Stimulated activated CD8-positive, alpha-beta memory T cell treated with anti-CD3 and anti-CD28 coated beads, Interleukin-15, amount 100 ng/mL, for 24 hours (primary cell): ENCODE data around the gene NECTIN2.
A peak's percentile ranks its signal among the peaks of the same experiment; 100 is the strongest.
"Not testable (repeated sequence)": the region's sequence is repeated elsewhere in the genome, so short reads cannot be mapped to it uniquely, and the experiment has no call there.

Experiments used
- DNase-seq: peaks from one replicate; pipeline ENCODE4 v3.0.0-alpha.2; 2020; ENCODE audit warnings: low read depth

Gene NECTIN2

DNA sequence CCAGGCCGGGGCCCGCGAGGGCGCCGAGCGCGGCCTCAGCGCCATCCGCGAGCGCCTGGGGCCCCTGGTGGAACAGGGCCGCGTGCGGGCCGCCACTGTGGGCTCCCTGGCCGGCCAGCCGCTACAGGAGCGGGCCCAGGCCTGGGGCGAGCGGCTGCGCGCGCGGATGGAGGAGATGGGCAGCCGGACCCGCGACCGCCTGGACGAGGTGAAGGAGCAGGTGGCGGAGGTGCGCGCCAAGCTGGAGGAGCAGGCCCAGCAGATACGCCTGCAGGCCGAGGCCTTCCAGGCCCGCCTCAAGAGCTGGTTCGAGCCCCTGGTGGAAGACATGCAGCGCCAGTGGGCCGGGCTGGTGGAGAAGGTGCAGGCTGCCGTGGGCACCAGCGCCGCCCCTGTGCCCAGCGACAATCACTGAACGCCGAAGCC, 62.8 kb downstream of the NECTIN2 start:
- DNase-seq: no peak

DNA sequence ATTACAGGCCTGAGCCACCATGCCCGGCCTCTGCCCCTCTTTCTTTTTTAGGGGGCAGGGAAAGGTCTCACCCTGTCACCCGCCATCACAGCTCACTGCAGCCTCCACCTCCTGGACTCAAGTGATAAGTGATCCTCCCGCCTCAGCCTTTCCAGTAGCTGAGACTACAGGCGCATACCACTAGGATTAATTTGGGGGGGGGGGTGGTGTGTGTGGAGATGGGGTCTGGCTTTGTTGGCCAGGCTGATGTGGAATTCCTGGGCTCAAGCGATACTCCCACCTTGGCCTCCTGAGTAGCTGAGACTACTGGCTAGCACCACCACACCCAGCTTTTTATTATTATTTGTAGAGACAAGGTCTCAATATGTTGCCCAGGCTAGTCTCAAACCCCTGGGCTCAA, 63.7 kb downstream of the NECTIN2 start:
- no peak for DNase-seq

DNA sequence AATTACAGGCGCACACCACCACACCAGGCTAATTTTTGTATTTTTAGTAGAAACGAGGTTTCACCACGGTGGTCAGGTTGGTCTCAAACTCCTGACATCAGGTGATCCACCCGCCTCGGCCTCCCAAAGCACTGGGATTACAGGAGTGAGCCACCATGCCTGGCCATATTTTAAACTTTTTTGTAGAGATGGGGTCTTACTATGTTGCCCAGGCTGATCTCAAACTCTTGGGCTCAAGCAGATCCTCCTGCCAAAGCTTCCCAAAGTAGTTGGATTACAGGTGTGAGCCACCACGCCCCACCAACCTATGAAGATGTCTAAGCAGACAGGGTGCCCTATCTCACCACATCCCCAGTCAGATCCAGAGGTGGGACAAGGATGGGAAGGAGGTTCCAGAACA, 65.8 kb downstream of the NECTIN2 start:
- not testable (repeated sequence) for DNase-seq

DNA sequence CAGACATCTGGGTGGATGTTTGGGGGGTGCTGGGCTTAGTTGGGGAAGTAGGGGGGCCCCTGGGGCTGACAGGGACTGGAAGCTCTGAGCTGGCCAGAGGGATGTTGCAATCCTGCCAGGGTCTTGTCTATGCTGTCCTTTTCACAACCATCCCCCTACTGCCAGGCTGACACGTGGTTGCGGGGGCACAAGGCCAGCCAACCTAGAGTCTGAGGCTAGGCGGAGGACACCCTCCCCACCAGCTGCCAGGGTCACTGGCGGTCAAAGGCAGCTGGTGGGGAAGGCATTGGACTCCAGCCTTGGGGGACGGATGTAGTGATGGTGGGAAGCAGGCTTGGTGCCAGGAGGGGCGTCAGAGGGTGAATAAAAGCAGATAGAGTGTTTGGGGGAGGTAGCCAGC, 66.8 kb downstream of the NECTIN2 start:
- DNase-seq: no peak

DNA sequence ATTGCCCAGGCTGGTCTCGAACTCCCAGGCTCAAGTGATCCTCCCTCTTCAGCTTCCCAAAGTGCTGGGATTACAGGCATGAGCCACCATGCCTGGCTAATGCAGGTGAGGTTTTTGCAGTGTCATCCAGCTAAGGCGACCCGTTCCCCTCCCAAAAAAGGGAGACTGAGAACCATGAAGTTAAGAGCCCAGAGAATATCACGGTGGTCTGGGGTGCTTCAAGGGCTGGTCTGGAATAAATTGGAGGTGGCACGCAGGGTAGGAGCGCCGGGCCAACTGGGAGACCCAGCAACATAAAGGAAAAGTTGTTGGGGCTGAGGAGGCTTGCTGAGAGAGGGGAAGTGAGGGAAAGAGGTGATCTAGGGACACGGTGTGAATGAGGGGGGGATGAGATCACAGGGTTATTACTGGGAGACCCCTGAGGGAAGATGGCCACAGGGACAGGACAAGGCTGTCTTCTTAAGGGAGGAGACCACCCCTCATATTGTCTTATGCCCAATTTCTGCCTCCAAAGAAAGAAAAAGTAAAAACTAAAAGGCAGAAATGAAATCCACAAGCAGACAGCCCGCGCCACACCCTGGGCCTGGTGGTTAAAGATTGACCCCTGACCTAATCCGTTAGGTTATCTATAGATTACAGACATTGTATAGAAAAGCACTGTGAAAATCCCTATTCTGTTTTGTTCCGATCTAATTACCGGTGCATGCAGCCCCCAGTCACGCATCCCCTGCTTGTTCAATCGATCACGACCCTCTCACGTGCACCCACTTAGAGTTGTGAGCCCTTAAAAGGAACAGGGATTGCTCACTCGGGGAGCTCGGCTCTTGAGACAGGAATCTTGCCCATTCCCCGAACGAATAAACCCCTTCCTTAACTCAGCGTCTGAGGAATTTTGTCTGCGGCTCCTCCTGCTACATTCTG, 67.7 kb downstream of the NECTIN2 start:
- not testable (repeated sequence) for DNase-seq

DNA sequence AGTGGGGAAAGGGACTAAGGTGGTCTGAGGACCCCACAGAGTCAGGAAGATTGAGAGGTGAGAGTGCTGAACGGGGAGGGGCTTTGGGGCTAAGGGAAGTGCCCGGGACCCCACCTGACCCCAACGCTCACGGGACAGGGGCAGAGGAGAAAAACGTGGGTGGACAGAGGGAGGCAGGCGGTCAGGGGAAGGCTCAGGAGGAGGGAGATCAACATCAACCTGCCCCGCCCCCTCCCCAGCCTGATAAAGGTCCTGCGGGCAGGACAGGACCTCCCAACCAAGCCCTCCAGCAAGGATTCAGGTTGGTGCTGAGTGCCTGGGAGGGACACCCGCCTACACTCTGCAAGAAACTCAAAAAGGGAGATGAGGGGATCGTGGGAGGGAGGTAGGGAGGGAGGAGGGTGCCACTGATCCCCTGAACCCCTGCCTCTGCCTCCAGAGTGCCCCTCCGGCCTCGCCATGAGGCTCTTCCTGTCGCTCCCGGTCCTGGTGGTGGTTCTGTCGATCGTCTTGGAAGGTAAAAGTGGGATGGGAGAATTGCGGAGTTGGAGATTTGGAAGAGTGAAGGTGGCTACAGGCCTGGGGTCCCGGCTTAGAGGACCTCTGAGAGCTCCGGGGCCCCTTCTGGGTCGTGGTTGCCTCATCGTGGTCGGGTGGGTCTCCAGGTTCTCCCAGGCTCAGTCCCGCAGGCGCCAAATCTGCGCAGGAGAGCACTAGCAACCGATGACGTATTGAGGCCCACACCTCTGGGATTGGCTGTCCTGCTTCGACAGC, 68.5 kb downstream of the NECTIN2 start, which contains the start of gene APOC1:
Gene APOC1, plus strand, starts transcription at position 176 of the 774 bp plus-strand sequence. Its CDS starts 284 bp downstream, at position 460.
- peak; percentile 35 for DNase-seq

DNA sequence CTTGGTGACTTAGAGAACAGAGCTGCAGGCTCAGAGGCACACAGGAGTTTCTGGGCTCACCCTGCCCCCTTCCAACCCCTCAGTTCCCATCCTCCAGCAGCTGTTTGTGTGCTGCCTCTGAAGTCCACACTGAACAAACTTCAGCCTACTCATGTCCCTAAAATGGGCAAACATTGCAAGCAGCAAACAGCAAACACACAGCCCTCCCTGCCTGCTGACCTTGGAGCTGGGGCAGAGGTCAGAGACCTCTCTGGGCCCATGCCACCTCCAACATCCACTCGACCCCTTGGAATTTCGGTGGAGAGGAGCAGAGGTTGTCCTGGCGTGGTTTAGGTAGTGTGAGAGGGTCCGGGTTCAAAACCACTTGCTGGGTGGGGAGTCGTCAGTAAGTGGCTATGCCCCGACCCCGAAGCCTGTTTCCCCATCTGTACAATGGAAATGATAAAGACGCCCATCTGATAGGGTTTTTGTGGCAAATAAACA, 78.2 kb downstream of the NECTIN2 start:
- no peak for DNase-seq

DNA sequence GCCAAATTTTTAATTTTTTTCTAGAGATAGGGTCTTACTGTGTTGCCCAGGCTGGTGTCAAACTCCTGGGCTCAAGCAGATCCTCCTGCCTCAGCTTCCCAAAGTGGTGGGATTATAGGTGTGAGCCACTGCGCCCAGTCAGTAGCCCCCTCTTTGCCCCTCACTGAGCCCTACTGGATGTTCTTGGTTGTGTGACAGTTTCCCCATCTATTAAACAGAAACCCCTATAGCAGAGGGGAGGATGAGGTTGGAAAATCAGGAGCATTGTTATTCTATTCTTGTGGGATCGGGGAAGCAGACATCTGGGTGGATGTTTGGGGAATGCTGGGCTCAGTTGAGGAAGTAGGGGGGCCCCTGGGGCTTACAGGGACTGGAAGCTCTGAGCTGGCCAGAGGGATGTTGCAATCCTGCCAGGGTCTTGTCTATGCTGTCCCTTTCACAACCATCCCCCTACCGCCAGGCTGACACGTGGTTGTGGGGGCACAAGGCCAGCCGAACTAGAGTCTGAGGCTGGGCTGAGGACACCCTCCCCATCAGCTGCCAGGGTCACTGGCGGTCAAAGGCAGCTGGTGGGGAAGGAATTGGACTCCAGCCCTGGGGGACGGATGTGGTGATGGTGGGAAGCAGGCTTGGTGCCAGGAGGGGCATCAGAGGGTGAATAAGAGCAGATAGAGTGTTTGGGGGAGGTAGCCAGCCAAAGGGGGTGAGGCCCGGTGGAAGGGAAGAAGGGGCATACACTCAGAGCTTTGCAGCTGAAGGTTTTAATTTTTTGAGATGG, 79.2 kb downstream of the NECTIN2 start:
- no peak for DNase-seq

DNA sequence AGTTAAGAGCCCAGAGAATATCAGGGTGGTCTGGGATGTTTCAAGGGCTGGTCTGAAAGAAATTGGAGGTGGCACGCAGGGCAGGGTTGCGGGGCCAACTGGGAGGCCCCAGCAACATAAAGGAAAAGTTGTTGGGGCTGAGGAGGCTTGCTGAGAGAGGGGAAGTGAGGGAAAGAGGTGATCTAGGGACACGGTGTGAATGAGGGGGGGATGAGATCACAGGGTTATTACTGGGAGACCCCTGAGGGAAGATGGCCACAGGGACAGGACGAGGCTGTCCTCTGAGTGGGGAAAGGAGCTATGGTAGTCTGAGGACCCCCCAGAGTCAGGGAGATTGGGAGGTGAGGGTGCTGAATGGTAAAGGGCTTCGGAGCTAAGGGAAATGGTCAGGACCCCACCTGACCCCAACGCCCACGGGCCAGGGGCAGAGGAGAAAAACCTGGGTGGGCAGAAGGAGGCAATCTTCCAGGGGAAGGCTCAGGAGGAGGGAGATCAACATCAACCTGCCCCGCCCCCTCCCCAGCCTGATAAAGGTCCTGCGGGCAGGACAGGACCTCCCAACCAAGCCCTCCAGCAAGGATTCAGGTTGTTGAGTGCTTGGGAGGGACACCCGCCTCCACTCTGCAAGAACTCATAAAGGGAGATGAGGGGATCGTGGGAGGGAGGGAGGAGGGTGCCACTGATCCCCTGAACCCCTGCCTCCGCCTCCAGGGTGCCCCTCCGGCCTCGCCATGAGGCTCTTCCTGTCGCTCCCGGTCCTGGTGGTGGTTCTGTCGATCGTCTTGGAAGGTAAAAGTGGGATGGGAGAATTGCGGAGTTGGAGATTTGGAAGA, 80.4 kb downstream of the NECTIN2 start:
- DNase-seq: not testable (repeated sequence)

DNA sequence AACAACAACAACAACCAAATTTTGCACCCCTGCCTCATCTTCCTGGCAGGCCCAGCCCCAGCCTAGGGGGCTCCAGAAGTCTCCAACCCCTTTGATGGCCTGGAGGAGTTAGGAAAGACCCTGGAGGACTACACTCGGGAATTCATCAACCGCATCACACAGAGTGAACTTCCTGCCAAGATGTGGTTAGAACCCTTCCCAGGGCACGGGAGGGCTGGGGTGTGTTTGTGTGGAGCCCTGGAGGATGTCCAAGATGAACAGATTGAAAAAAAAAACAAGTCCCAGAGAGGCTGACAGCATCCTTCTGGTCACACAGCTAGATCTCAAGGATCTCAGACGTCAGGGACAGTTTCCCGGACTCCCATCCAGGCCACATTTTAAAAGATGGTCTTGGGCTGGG, 81.6 kb downstream of the NECTIN2 start:
- DNase-seq: no peak

DNA sequence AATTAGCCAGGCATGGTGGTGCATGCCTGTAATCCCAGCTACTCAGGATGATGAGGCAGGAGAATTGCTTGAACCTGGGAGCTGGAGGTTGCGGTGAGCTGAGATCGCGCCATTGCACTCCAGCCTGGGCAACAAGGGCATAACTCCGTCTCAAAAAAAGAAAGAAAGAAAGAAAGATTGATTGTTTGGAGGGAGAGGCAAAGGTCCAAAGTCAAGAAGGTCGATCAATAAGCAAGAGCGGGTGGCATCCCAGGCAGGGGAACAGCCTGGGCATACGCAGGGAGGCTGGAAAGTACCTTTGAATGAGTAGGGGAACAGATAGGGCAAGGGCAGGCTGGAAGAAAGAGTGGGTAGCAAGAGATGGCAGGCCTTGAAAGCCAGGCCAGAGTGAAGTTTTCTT, 84.0 kb downstream of the NECTIN2 start:
- DNase-seq: no peak

DNA sequence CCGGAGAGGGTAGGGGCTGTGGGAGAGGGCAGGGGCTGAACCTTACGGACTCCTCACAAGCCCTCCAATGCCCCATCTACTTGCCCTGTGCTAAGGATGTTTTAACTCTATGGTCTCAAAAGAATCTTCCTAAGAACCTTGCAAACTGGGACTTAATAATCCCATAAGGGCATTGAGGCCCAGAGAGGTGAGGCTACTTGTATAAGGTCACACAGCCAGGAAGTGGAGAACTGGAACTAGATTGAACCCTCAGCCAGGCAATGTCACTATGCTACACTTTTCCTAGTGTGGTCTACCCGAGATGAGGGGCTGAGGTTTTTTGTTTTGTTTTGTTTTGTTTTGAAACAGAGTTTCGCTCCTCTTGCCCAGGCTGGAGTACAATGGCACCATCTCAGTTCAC, 85.4 kb downstream of the NECTIN2 start:
- DNase-seq: no peak
